Limb (tissue), 2 donors: Measurements from ENCODE around the gene CACNA1C.

Experiments
- DNase-seq, 2 donors: peaks; one replicate each; pipeline ENCODE4 v3.0.0-alpha.2; 2016; ENCODE audit errors: extremely low spot score in 2 of 2

CACNA1C gene

GRCh38 chr12:2034633-2035430 lies 18.0 kb upstream of the CACNA1C start:
- peak; percentile 77 to 93 for DNase-seq

- no peak for DNase-seq
Observed at GRCh38 chr12:2035431-2036055, 17.2 kb upstream of the CACNA1C start.

GRCh38 chr12:2039034-2039433 lies 13.8 kb upstream of the CACNA1C start:
- DNase-seq: no peak

GRCh38 chr12:2043054-2043453 lies 9.7 kb upstream of the CACNA1C start:
- DNase-seq: no peak

GRCh38 chr12:2044165-2044564 lies 8.6 kb upstream of the CACNA1C start:
- no peak for DNase-seq

- no peak for DNase-seq
Observed at GRCh38 chr12:2046957-2047356, 5.8 kb upstream of the CACNA1C start.

- no peak for DNase-seq
Observed at GRCh38 chr12:2047752-2048151, 5.0 kb upstream of the CACNA1C start.

GRCh38 chr12:2049604-2050540 lies 2.9 kb upstream of the CACNA1C start:
- no peak for DNase-seq

GRCh38 chr12:2051700-2052621 lies 826 bp upstream of the CACNA1C start:
- peak in 1 of 2 donors; percentile 66 for DNase-seq

GRCh38 chr12:2053691-2054090 lies 904 bp downstream of the CACNA1C start:
- peak in 1 of 2 donors; percentile 72 for DNase-seq

- DNase-seq: peak in 1 of 2 donors; percentile 61
Observed at GRCh38 chr12:2054091-2055018, 1.6 kb downstream of the CACNA1C start.

- DNase-seq: peak in 1 of 2 donors; percentile 80
Observed at GRCh38 chr12:2057041-2057794, 4.4 kb downstream of the CACNA1C start.

GRCh38 chr12:2057795-2058408 lies 5.1 kb downstream of the CACNA1C start:
- DNase-seq: no peak

GRCh38 chr12:2058837-2059236 lies 6.0 kb downstream of the CACNA1C start:
- DNase-seq: no peak

- DNase-seq: no peak
Observed at GRCh38 chr12:2061402-2061801, 8.6 kb downstream of the CACNA1C start.

- DNase-seq: no peak
Observed at GRCh38 chr12:2064071-2064507, 11.3 kb downstream of the CACNA1C start.

- no peak for DNase-seq
Observed at GRCh38 chr12:2068653-2069052, 15.9 kb downstream of the CACNA1C start.

GRCh38 chr12:2070440-2071045 lies 17.8 kb downstream of the CACNA1C start:
- no peak for DNase-seq
